Keratinocyte (primary cell): Measurements from ENCODE around the gene NCAPH2. TPM values are rescaled to one million over a fixed set of nuclear protein-coding genes. Genes with fewer than 3 reads are reported as not detected.

ENCODE experiments used
- DNase-seq: peaks from one replicate; pipeline ENCODE4 v3.0.0-alpha.2; 2011; ENCODE audit warnings: low read depth, missing footprints, low spot score
- FAIRE-seq: peaks from 2 replicates; lab custom pipeline; 2011; peaks lifted over from hg19 to GRCh38; lab: Jason Lieb, UNC
- H2AFZ ChIP-seq: 2 replicates; pipeline ENCODE4 v1.6.0; 2012; ENCODE audit warnings: low read length, control low read depth, inconsistent platforms; ENCODE audit not compliant: control insufficient read depth
- H3K27ac ChIP-seq: 2 replicates; pipeline ENCODE4 v1.5.1; 2011; ENCODE audit warnings: low read length; ENCODE audit not compliant: control insufficient read depth, insufficient read depth
- H3K27me3 ChIP-seq: 3 replicates; pipeline ENCODE4 v1.6.0; 2011; ENCODE audit warnings: low read length; ENCODE audit not compliant: control insufficient read depth, insufficient read depth; ENCODE audit errors: extremely low read depth
- H3K36me3 ChIP-seq, 2 experiments: 2 replicates in 1 of 2; 3 replicates in 1 of 2; pipeline ENCODE4 v1.5.1; 2011; ENCODE audit warnings: low read length in 2 of 2, mild to moderate bottlenecking in 1 of 2; ENCODE audit not compliant: control insufficient read depth in 2 of 2, insufficient read depth in 2 of 2; ENCODE audit errors: extremely low read depth in 1 of 2
- H3K4me1 ChIP-seq: 3 replicates; pipeline ENCODE4 v1.5.1; 2011; ENCODE audit warnings: low read length; ENCODE audit not compliant: control insufficient read depth, insufficient read depth; ENCODE audit errors: extremely low read depth
- H3K4me2 ChIP-seq: 3 replicates; pipeline ENCODE4 v1.6.0; 2011; ENCODE audit warnings: low read depth, low read length; ENCODE audit not compliant: control insufficient read depth, insufficient read depth; ENCODE audit errors: extremely low read depth
- H3K4me3 ChIP-seq, 3 experiments: fragments of 200-600 bp in 1 of 3; sonication (generic) in 1 of 3; 2 replicates in 2 of 3; 3 replicates in 1 of 3; pipeline ENCODE4 v1.5.1; 2011 to 2016; ENCODE audit warnings: low read length in 3 of 3, mild to moderate bottlenecking in 3 of 3, control low read depth in 2 of 3, inconsistent platforms in 1 of 3, low read depth in 1 of 3, mixed read lengths in 1 of 3, mixed run types in 1 of 3, moderate library complexity in 1 of 3; ENCODE audit not compliant: control insufficient read depth in 2 of 3, insufficient read depth in 2 of 3; ENCODE audit errors: extremely low read depth in 1 of 3
- H3K79me2 ChIP-seq: 2 replicates; pipeline ENCODE4 v1.6.0; 2012; ENCODE audit warnings: low read length; ENCODE audit not compliant: control insufficient read depth, insufficient read depth
- H3K9ac ChIP-seq: 3 replicates; pipeline ENCODE4 v1.6.0; 2011; ENCODE audit warnings: low read length; ENCODE audit not compliant: control insufficient read depth, insufficient read depth; ENCODE audit errors: extremely low read depth
- H3K9me1 ChIP-seq: 3 replicates; pipeline ENCODE4 v1.6.0; 2011; ENCODE audit warnings: low read length; ENCODE audit not compliant: control insufficient read depth, insufficient read depth; ENCODE audit errors: extremely low read depth
- H3K9me3 ChIP-seq: 2 replicates; pipeline ENCODE4 v1.5.1; 2012; ENCODE audit warnings: low read depth, low read length; ENCODE audit not compliant: control insufficient read depth
- H4K20me1 ChIP-seq: 3 replicates; pipeline ENCODE4 v1.6.0; 2011; ENCODE audit warnings: low read length; ENCODE audit not compliant: control insufficient read depth, insufficient read depth; ENCODE audit errors: extremely low read depth
- CTCF ChIP-seq, 3 experiments: IDR thresholded peaks in 1 of 3; conservative IDR thresholded peaks in 1 of 3; optimal IDR thresholded peaks in 1 of 3; 2 replicates in 2 of 3; 3 replicates in 1 of 3; pipeline versions ENCODE3 to v1.5.1; 2011; ENCODE audit warnings: low read length in 3 of 3, mild to moderate bottlenecking in 3 of 3, moderate library complexity in 2 of 3, control low read depth in 1 of 3, inconsistent platforms in 1 of 3; ENCODE audit not compliant: insufficient read depth in 2 of 3; ENCODE audit errors: extremely low read depth in 1 of 3
- EZH2 ChIP-seq: IDR thresholded peaks from one replicate; pipeline ENCODE4 v1.6.1; 2012; ENCODE audit warnings: inconsistent platforms, mild to moderate bottlenecking, low read length, moderate library complexity
- dilution Hi-C: fragments of 300-500 bp; cut with MboI; formaldehyde crosslinking; loops from one replicate; pipeline ENCODE4 v1.7.0; 2020; ENCODE audit warnings: low sequenced_read_pairs; ENCODE audit not compliant: extremely low pct_ligation_motif_present
- polyA plus RNA-seq, 5 experiments: library from polyadenylated mRNA; depleted of rRNA in 3 of 5; stranded (reverse) in 3 of 5; stranded (forward) in 1 of 5; unstranded in 1 of 5; fragments of >200 nt; gene quantifications; 1 replicate in 1 of 5; 2 replicates in 3 of 5; 3 replicates in 1 of 5; pipeline versions ENCODE4 v1.2.1 to v1.2.3, GENCODE V29; 2011 to 2012; ENCODE audit warnings: missing spikeins in 2 of 5, low read depth in 1 of 5, low replicate concordance in 1 of 5

The NCAPH2 gene
- polyA plus RNA-seq, 1 donor (not counting 4 experiments of a cell fraction or from before 2014, with no cell fraction given) = 11.4 TPM

- peaks cover 25 to 49% of the 10 kb centered on the region in 2 experiments for H3K36me3 ChIP-seq
- DNase-seq = no peak
- H3K4me3 ChIP-seq = no peak overlapping the region
- H3K4me2 ChIP-seq = no peak overlapping the region
- H3K9me1 ChIP-seq = peaks cover 13% of the 10 kb centered on the region
- TF ChIP-seq CTCF (optimal IDR thresholded peaks at IDR 0.05 in 1 of 3, IDR thresholded peaks at IDR 0.05 in 1 of 3, conservative IDR thresholded peaks at IDR 0.05 in 1 of 3; ENCODE audit: extremely low read depth in 1 of 3, insufficient read depth in 2 of 3, low read length in 3 of 3) (no peak), EZH2 (no peak)
- H3K27ac ChIP-seq = no peak overlapping the region
- dilution Hi-C loops = no loop called here
- no peak for FAIRE-seq
- no peaks in the 10 kb centered on the region for H3K9me3 ChIP-seq
- no peaks in the 10 kb centered on the region for H3K27me3 ChIP-seq
- no peak overlapping the region for H3K9ac ChIP-seq
- peaks cover 42% of the 10 kb centered on the region for H3K79me2 ChIP-seq
- peaks cover 30% of the 10 kb centered on the region for H4K20me1 ChIP-seq
- no peak overlapping the region for H2AFZ ChIP-seq
- H3K4me1 ChIP-seq = peaks cover 37% of the 10 kb centered on the region
Observed at GRCh38 chr22:50467773-50468440, 40.1 kb upstream of the NCAPH2 start.

- Histone ChIP-seq H3K36me3 (peaks cover 23 to 49% of the 10 kb centered on the region in 2 experiments), H3K27me3 (no peaks in the 10 kb centered on the region), H3K9ac (no peak overlapping the region), H3K4me3 (no peak overlapping the region), H3K4me1 (peaks cover 44% of the 10 kb centered on the region), H3K9me3 (no peaks in the 10 kb centered on the region), H4K20me1 (peaks cover 37% of the 10 kb centered on the region), H3K79me2 (peaks cover 49% of the 10 kb centered on the region), H3K9me1 (peaks cover 15% of the 10 kb centered on the region), H3K4me2 (no peak overlapping the region), H2AFZ (no peak overlapping the region), H3K27ac (no peak overlapping the region)
- dilution Hi-C loops = no loop called here
- DNase-seq (no peak), FAIRE-seq (no peak)
- TF ChIP-seq EZH2 = no peak
- no peak for TF ChIP-seq CTCF (optimal IDR thresholded peaks at IDR 0.05 in 1 of 3, IDR thresholded peaks at IDR 0.05 in 1 of 3, conservative IDR thresholded peaks at IDR 0.05 in 1 of 3; ENCODE audit: extremely low read depth in 1 of 3, insufficient read depth in 2 of 3, low read length in 3 of 3)
Observed at GRCh38 chr22:50468626-50469025, 39.4 kb upstream of the NCAPH2 start.
